Neutrophil (primary cell): Measurements from ENCODE around the gene SEC14L1.

ENCODE experiments used
- H3K27ac ChIP-seq: fragments of 200-600 bp; sonication (generic); 2 replicates; pipeline ENCODE4 v1.5.1; 2016; ENCODE audit warnings: mild to moderate bottlenecking, moderate library complexity
- H3K27me3 ChIP-seq: fragments of 200-600 bp; sonication (generic); 2 replicates; pipeline ENCODE4 v1.6.0; 2016; ENCODE audit warnings: mild to moderate bottlenecking
- H3K36me3 ChIP-seq: fragments of 200-600 bp; sonication (generic); 2 replicates; pipeline ENCODE4 v1.5.1; 2017
- H3K4me1 ChIP-seq, 2 experiments: fragments of 200-600 bp in 1 of 2; sonication (generic) in 1 of 2; 1 replicate in 1 of 2; 2 replicates in 1 of 2; pipeline versions ENCODE4 v1.5.1 to v1.6.1; 2013 to 2016; ENCODE audit warnings: low read depth in 1 of 2, low read length in 1 of 2, mild to moderate bottlenecking in 1 of 2, moderate library complexity in 1 of 2; ENCODE audit not compliant: control insufficient read depth in 1 of 2, insufficient read depth in 1 of 2
- H3K4me3 ChIP-seq, 2 experiments: fragments of 200-600 bp in 1 of 2; sonication (generic) in 1 of 2; 1 replicate in 1 of 2; 2 replicates in 1 of 2; pipeline ENCODE4 v1.5.1; 2013 to 2016; ENCODE audit warnings: low read depth in 1 of 2, low read length in 1 of 2, mild to moderate bottlenecking in 1 of 2, moderate library complexity in 1 of 2
- H3K9me3 ChIP-seq: fragments of 200-600 bp; sonication (generic); 2 replicates; pipeline ENCODE4 v1.5.1; 2016
- TF ChIP-seq, protein P1 (sequence below): fragments of 200-600 bp; sonication (generic); IDR thresholded peaks from 2 replicates; pipeline ENCODE4 v1.5.1; 2016; ENCODE audit warnings: antibody characterized with exemption

Gene SEC14L1

DNA sequence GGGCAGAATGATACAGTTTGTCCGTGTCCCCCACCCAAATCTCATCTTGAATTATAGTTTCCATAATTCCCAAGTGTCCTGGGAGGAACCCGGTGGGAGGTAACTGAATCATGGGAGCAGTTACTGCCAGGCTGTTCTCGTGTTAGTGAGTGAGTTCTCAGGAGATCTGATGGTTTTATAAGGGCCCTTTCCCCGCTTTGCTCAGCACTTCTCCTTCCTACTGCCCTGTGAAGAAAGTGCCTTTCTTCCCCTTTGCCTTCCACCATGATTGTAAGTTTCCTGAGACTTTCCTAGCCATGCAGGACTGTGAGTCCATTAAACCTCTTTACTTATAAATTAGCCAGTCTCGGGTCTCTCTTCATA is 28.9 kb upstream of the SEC14L1 start:
- H3K36me3 ChIP-seq, result no peaks in the 10 kb centered on the region

GRCh38 chr17:77115510-77115909 is 25.3 kb upstream of the SEC14L1 start:
- no peaks in the 10 kb centered on the region for H3K27me3 ChIP-seq
- TF ChIP-seq, protein P1, sequence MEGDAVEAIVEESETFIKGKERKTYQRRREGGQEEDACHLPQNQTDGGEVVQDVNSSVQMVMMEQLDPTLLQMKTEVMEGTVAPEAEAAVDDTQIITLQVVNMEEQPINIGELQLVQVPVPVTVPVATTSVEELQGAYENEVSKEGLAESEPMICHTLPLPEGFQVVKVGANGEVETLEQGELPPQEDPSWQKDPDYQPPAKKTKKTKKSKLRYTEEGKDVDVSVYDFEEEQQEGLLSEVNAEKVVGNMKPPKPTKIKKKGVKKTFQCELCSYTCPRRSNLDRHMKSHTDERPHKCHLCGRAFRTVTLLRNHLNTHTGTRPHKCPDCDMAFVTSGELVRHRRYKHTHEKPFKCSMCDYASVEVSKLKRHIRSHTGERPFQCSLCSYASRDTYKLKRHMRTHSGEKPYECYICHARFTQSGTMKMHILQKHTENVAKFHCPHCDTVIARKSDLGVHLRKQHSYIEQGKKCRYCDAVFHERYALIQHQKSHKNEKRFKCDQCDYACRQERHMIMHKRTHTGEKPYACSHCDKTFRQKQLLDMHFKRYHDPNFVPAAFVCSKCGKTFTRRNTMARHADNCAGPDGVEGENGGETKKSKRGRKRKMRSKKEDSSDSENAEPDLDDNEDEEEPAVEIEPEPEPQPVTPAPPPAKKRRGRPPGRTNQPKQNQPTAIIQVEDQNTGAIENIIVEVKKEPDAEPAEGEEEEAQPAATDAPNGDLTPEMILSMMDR, result no peak
- peaks cover 16 to 17% of the 10 kb centered on the region in 2 experiments for H3K4me1 ChIP-seq
- no peak overlapping the region for H3K4me3 ChIP-seq
- no peaks in the 10 kb centered on the region for H3K36me3 ChIP-seq
- H3K9me3 ChIP-seq, result no peaks in the 10 kb centered on the region
- H3K27ac ChIP-seq, result peak overlapping the region; percentile 52

More for the DNA sequence above, 28.9 kb upstream of the SEC14L1 start:
- Histone ChIP-seq H3K27ac (peak overlapping the region; percentile 91), H3K4me3 (peak overlapping the region in 1 of 2 experiments; percentile 18), H3K27me3 (no peaks in the 10 kb centered on the region), H3K4me1 (peaks cover 30 to 34% of the 10 kb centered on the region in 2 experiments), H3K9me3 (no peaks in the 10 kb centered on the region)
- TF ChIP-seq, protein P1, result no peak

DNA sequence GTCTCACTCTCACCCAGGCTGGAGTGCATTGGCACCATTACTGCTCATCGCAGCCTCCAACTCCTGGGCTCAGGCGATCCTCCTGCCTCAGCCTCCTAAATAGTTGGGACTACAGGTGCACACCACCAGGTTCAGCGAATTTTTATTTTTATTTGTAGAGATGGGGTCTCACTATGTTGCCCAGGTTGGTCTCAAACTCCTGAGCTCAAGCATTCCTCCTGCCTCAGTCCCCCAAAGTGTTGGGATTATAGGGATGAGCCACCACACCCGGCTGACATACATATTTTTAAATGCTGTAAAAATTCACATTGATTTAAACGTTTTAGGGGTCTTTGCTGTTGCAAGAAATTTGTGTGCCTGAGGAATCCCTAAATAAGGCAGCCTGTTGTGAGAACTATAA is 24.8 kb upstream of the SEC14L1 start:
- H3K36me3 ChIP-seq, result no peaks in the 10 kb centered on the region
- no peak overlapping the region for H3K4me3 ChIP-seq
- peaks cover 15 to 17% of the 10 kb centered on the region in 2 experiments for H3K4me1 ChIP-seq
- H3K27ac ChIP-seq, result no peak overlapping the region
- TF ChIP-seq, protein P1, result no peak
- no peaks in the 10 kb centered on the region for H3K9me3 ChIP-seq
- no peaks in the 10 kb centered on the region for H3K27me3 ChIP-seq

DNA sequence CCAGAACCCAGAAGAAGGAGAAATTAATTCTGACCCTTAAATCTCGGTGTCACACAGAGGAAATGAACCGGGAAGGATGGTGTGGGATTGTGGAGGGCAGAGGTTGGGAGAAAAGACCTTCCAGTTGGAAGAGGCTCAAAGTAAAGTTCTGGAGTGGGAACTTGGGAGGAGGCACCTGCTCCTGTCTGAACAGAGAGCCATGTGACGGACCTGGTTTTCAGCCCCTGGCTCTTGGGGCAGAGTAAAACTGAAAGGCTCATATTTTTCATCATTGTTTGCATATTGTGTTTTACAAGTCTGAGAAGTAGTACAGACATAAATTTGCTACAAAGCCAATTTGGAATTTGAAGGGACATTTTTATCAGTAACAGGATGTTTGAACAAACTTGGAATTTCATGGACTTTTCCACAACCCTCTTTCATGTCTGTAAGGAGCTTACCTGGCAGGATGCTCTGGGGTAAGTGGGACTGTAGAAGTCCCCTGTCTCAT is 24.4 kb upstream of the SEC14L1 start:
- no peaks in the 10 kb centered on the region for H3K36me3 ChIP-seq
- H3K9me3 ChIP-seq, result no peaks in the 10 kb centered on the region
- no peak overlapping the region for H3K4me3 ChIP-seq
- no peaks in the 10 kb centered on the region for H3K27me3 ChIP-seq
- peaks cover 11 to 13% of the 10 kb centered on the region in 2 experiments for H3K4me1 ChIP-seq
- TF ChIP-seq, protein P1, result no peak
- H3K27ac ChIP-seq, result no peak overlapping the region

- TF ChIP-seq, protein P1, result no peak
- H3K36me3 ChIP-seq, result no peaks in the 10 kb centered on the region
- H3K9me3 ChIP-seq, result no peaks in the 10 kb centered on the region
- no peaks in the 10 kb centered on the region for H3K27me3 ChIP-seq
- H3K4me1 ChIP-seq, result peaks cover 4 to 9% of the 10 kb centered on the region in 2 experiments
- peak overlapping the region; percentile 25 for H3K27ac ChIP-seq
- no peak overlapping the region for H3K4me3 ChIP-seq
These were observed 23.4 kb upstream of the SEC14L1 start for GRCh38 chr17:77117415-77117814.
